HL-60/S4 treated with phorbol 12-myristate 13-acetate at 8.2 ng/mL for 4 days and 3 days (cell line): ENCODE measurements around the gene CKAP4.

Experiments used
- in situ Hi-C: fragments of 300-500 bp; cut with MboI; formaldehyde crosslinking; loops from 2 replicates; pipeline ENCODE4 v1.15.0; 2022; ENCODE audit warnings: low sequenced_read_pairs

The CKAP4 gene

GRCh38 chr12:106275458-106275857 lies 27.6 kb upstream of the CKAP4 start:
- in situ Hi-C loops = no loop called here

- in situ Hi-C loops = no loop called here
These were observed 26.8 kb upstream of the CKAP4 start for GRCh38 chr12:106274575-106275121.

- in situ Hi-C loops = no loop called here
These were observed 26.2 kb upstream of the CKAP4 start for GRCh38 chr12:106274012-106274411.

- in situ Hi-C loops = no loop called here
These were observed 25.7 kb upstream of the CKAP4 start for GRCh38 chr12:106273491-106273890.

- in situ Hi-C loops = no loop called here
These were observed 24.0 kb upstream of the CKAP4 start for GRCh38 chr12:106271575-106272505.

DNA sequence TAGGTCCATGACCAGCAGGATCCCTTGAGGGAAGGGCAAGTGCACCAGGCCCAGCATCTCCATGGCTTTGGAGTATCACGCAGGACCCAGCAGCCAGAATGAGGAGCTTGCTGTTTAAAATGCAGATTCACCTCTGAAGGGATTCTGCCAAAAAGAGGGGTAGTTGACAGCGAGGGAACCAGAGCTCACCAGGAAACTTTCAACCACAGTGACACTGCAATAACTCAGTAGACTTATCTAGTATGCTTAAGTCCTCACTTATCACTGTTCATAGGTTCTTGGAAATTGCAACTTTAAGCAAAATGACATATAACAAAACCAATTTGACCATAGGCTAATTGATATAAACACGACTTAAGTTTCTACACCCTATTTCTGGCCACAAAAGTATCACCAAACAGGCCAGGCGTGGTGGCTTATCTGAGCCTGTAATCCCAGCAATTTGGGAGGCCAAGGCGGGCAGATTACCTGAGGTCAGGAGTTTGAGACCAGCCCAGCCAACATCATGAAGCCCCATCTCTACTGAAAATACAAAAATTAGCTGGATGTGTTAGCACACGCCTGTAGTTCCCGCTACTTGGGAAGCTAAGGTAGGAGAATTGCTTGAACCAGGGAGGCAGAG lies 21.4 kb upstream of the CKAP4 start:
- in situ Hi-C loops = no loop called here

- in situ Hi-C loops = no loop called here
These were observed 19.7 kb upstream of the CKAP4 start for GRCh38 chr12:106267535-106267934.

GRCh38 chr12:106265116-106265515 lies 17.3 kb upstream of the CKAP4 start:
- in situ Hi-C loops = no loop called here

DNA sequence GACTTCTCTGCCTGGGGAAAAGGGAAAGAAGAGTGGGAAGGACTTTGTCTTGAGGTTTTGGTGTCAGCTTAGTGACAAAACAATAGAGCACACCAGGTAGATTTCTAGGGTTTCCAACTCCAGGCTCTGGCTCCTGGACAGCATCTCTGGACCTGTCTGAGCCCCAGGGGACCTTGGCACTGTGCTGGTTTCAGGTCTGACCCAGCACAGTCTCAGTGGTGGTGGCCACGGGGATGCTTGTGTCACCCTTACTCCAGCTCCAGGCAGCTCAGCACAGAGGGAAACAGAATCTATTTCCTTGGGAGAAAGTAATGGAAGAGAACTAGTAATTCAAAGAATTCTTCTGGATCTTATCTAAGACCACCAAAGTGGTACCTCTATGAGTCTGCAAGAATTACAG lies 11.1 kb upstream of the CKAP4 start:
- in situ Hi-C loops = no loop called here

DNA sequence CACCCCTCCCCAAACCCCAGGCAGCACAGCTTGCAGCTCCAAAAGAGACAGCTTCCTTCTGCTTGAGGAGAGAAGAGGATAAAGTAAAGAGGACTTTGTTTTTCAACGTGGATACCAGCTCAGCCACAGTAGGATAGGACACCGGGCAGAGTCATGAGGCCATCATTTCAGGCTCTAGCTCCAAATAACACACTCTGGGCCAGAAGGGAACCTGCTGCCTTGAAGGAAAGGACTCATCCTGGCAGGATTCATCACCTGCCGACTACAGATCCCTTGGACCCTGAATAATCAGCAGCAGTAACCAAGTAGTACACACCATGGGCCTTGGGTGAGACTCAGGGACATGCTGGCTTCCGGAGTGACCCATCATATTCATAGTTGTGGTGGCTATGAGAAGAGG lies 10.4 kb upstream of the CKAP4 start:
- in situ Hi-C loops = no loop called here

GRCh38 chr12:106256524-106256923 lies 8.7 kb upstream of the CKAP4 start:
- in situ Hi-C loops = no loop called here

- in situ Hi-C loops = no loop called here
These were observed 8.1 kb upstream of the CKAP4 start for GRCh38 chr12:106255952-106256351.

DNA sequence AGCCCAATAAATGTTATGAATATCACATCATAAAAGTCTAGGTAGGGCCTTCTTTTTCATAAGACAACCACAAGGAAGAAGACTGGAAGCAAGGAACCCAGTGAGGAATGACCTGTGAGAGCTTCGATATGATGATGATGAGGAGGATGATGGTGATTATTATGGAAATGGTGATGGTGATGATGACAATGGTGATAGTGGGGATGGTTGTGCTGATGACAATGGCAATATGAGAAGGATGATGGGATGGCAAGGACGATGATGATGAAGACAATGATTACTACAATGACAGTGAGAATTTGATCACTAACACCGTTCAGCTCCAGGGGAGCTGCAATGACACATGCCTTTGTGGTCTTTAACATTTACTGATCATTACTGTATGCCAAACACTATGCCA lies 7.7 kb upstream of the CKAP4 start:
- in situ Hi-C loops = no loop called here

GRCh38 chr12:106254724-106255123 lies 6.9 kb upstream of the CKAP4 start:
- in situ Hi-C loops = no loop called here

DNA sequence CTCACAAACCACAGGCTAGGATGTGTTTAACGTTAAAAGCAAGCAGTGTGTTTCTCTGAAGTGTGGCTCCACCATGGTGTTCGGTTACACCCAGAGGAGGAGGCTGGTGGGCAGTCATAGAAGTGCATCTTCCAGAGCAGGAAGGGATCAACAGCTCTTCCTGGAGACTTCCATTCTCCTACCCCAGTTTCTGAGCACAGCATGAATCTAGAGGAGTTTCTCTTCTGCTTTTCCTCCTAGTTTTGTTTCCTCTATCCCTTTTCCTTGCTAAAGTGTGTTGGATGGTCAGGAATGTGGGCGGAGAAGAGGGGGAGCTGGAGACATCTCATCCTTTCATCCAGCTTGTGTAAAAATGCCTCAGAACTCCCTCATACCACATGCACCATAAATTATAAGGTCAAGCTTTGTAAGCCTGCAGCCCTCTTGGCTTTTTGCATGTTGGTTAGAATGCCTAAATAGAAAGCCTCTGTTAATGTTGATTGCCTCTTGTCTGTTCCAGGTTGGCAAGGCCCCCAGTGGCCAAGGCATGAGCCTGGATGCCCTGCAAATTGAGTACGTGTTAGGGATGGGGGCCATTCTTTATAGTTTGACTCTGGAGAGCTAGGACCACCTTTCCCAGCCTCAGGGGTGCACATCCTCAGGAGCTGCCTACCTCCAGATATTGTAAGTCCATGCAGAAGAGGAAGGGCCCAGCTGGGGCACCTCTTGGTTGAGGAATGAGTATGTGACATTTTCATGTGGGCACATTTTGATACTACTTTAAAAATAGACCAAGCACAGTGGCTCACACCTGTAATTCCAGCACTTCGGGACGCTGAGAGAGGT lies 4.0 kb upstream of the CKAP4 start:
- in situ Hi-C loops = no loop called here

GRCh38 chr12:106249411-106250135 lies 1.8 kb upstream of the CKAP4 start:
- in situ Hi-C loops = no loop called here

- in situ Hi-C loops = no loop called here
These were observed 1.1 kb upstream of the CKAP4 start for GRCh38 chr12:106248846-106249371.

DNA sequence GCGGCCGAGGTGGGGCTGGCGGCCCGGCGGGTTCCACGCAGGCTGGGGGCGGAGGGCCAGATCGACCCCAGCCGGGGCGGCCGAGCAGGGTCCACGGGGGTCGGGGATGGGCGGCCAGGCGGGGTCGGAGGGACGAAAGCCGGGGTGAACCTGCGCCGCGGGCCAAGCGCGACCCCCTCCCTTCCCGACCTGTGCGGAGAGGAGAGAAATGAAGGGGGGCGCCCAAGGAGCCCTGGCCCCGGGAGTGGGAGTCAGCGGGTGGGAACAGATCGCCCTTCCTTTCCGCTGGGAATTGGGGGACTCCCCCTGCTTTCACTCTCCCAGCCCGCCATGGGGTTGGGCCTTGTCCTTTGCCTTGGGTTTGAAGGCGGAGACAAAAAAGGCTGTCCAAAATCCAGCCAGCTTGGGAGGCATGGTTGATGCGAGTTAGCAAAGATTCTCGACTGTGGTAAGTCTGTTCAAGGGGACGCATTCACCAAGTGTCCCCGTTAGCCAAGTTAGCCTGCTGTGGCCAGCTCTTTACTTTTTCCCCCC lies 559 bp upstream of the CKAP4 start:
- in situ Hi-C loops = no loop called here

GRCh38 chr12:106246891-106247673 lies 738 bp downstream of the CKAP4 start:
- in situ Hi-C loops = no loop called here
